K562 (cell line): ENCODE measurements around the gene RNF186. TPM values are rescaled to one million over a fixed set of nuclear protein-coding genes. Genes with fewer than 3 reads are reported as not detected.

Source experiments
- ATAC-seq: fragments of 200-7000 bp; cut with Tn5 transposase; 3 replicates; pipeline ENCODE4 v1.9.1; 2020; ENCODE audit warnings: moderate library complexity
- BruUV-seq: library from RNA; stranded (reverse); fragments of 400-500 nt; replicated peaks from 2 replicates; lab custom pipeline; 2021; lab: Mats Ljungman, UMichigan
- CTCF ChIA-PET: fragments of 300-600 bp; formaldehyde crosslinking; extraction: SDS; loops from one replicate; lab custom pipeline; 2021; ENCODE audit warnings: low intra/inter-chr PET ratio; lab: Yijun Ruan, JAX
- POLR2A ChIA-PET: fragments of 300-600, 350-650 bp; sonication (Branson Sonifier 250); formaldehyde crosslinking; extraction: SDS; loops from one replicate; lab custom pipeline; 2021; ENCODE audit warnings: antibody characterized with exemption, inconsistent platforms; lab: Yijun Ruan, JAX
- DNase-seq, 4 experiments: peaks; one replicate each; pipeline versions ENCODE4 v3.0.0 to v3.0.0-alpha.2; 2011 to 2018; ENCODE audit warnings: low spot score in 3 of 4, mixed read lengths in 3 of 4; ENCODE audit errors: extremely low read depth in 1 of 4
- FAIRE-seq: peaks from 2 replicates; lab custom pipeline; 2011; peaks lifted over from hg19 to GRCh38; lab: Jason Lieb, UNC
- H2AFZ ChIP-seq: 2 replicates; pipeline ENCODE4 v1.6.0; 2011; ENCODE audit warnings: low read depth, low read length, control low read depth, inconsistent platforms
- H3K27ac ChIP-seq: fragments of 200-600 bp; 3 replicates; pipeline ENCODE4 v1.8.0; 2011; ENCODE audit warnings: low read depth, mild to moderate bottlenecking, control low read depth, inconsistent platforms, low read length, moderate library complexity, mixed read lengths; ENCODE audit errors: extremely low read depth
- H3K27me3 ChIP-seq, 2 experiments: fragments of 300-600 bp in 1 of 2; 2 replicates in 1 of 2; 3 replicates in 1 of 2; pipeline versions ENCODE4 v1.6.0 to v1.8.0; 2011; ENCODE audit warnings: inconsistent platforms in 2 of 2, low read length in 2 of 2, mild to moderate bottlenecking in 1 of 2, mixed read lengths in 1 of 2, moderate library complexity in 1 of 2; ENCODE audit not compliant: control insufficient read depth in 2 of 2, insufficient read depth in 2 of 2
- H3K36me3 ChIP-seq: fragments of 300-600 bp; 3 replicates; pipeline ENCODE4 v1.8.0; 2011; ENCODE audit warnings: mild to moderate bottlenecking, low read length, inconsistent platforms; ENCODE audit not compliant: control insufficient read depth, insufficient read depth
- H3K4me1 ChIP-seq, 2 experiments: fragments of 200-600 bp in 1 of 2; replicated peaks in 1 of 2; 2 replicates in 1 of 2; 3 replicates in 1 of 2; pipeline versions ENCODE4 v1.5.1 to v1.8.0; 2011; ENCODE audit warnings: inconsistent platforms in 2 of 2, low read length in 2 of 2, mild to moderate bottlenecking in 1 of 2, mixed read lengths in 1 of 2, moderate library complexity in 1 of 2; ENCODE audit not compliant: control insufficient read depth in 2 of 2, insufficient read depth in 2 of 2
- H3K4me2 ChIP-seq: 2 replicates; pipeline ENCODE4 v1.6.1; 2011; ENCODE audit warnings: low read length, control low read depth, inconsistent platforms, mixed read lengths; ENCODE audit not compliant: insufficient read depth
- H3K4me3 ChIP-seq: fragments of 200-600 bp; sonication (generic), shearing (Covaris generic); 2 replicates; pipeline ENCODE4 v1.5.1; 2016; ENCODE audit warnings: control low read depth, inconsistent platforms
- H3K79me2 ChIP-seq: fragments of 200-600 bp; 3 replicates; pipeline ENCODE4 v1.8.0; 2011; ENCODE audit warnings: low read length, inconsistent platforms; ENCODE audit not compliant: control insufficient read depth, insufficient read depth
- H3K9ac ChIP-seq, 2 experiments: 2 replicates each; pipeline versions ENCODE4 v1.6.0 to v1.6.1; 2011; ENCODE audit warnings: low read depth in 2 of 2, low read length in 2 of 2, control low read depth in 1 of 2, inconsistent platforms in 1 of 2, mild to moderate bottlenecking in 1 of 2, mixed read lengths in 1 of 2; ENCODE audit not compliant: insufficient read depth in 1 of 2
- H3K9me1 ChIP-seq: one replicate; pipeline ENCODE4 v1.6.0; 2011; ENCODE audit warnings: inconsistent platforms, mild to moderate bottlenecking, low read length, moderate library complexity; ENCODE audit not compliant: control insufficient read depth, insufficient read depth
- H3K9me3 ChIP-seq: replicated peaks from 2 replicates; pipeline ENCODE4 v1.5.1; 2011; ENCODE audit warnings: low read depth, low read length, inconsistent platforms; ENCODE audit not compliant: control insufficient read depth, insufficient read depth
- H4K20me1 ChIP-seq: replicated peaks from 2 replicates; pipeline ENCODE4 v1.6.1; 2011; ENCODE audit warnings: low read length, inconsistent platforms, mixed read lengths; ENCODE audit not compliant: control insufficient read depth, insufficient read depth
- C11orf30 ChIP-seq: fragments of 450-650 bp; IDR thresholded peaks from 2 replicates; pipeline ENCODE4 v1.6.1; 2016; ENCODE audit warnings: low read depth, mild to moderate bottlenecking
- GABPB2 ChIP-seq: fragments of 250-450 bp; sonication (Bioruptor Pico); conservative IDR thresholded peaks from 2 replicates; pipeline ENCODE4 v1.5.1; 2021; ENCODE audit warnings: mild to moderate bottlenecking
- GTF2A2 ChIP-seq: IDR thresholded peaks from 2 replicates; pipeline ENCODE4 v1.6.1; 2016; ENCODE audit warnings: mild to moderate bottlenecking, missing genetic modification characterization, missing compliant biosample characterization
- HDAC3 ChIP-seq: fragments of 450-650 bp; IDR thresholded peaks from 2 replicates; pipeline ENCODE4 v1.6.1; 2018; ENCODE audit warnings: borderline replicate concordance, mild to moderate bottlenecking, moderate library complexity; ENCODE audit not compliant: partially characterized antibody
- SETDB1 ChIP-seq: IDR thresholded peaks from one replicate; pipeline ENCODE4 v1.6.1; 2012; ENCODE audit warnings: low read length, control low read depth, inconsistent platforms
- TCF7 ChIP-seq: sonication (generic); IDR thresholded peaks from 2 replicates; pipeline ENCODE4 v1.6.1; 2016; ENCODE audit warnings: antibody characterized with exemption, borderline replicate concordance
- ZNF41 ChIP-seq: fragments of 250-450 bp; sonication (Bioruptor Pico); conservative IDR thresholded peaks from 2 replicates; pipeline ENCODE4 v1.4.0; 2020; ENCODE audit warnings: mild to moderate bottlenecking
- ZZZ3 ChIP-seq: fragments of 450-650 bp; IDR thresholded peaks from 2 replicates; pipeline ENCODE4 v1.6.1; 2016; ENCODE audit warnings: antibody characterized with exemption, mild to moderate bottlenecking, moderate library complexity
- WGBS: fragments of 100-300 bp; shearing (Covaris generic); methylation state at CpG from one replicate; pipeline ENCODE4 v1.1.6; 2016; ENCODE audit warnings: low coverage, mixed read lengths; ENCODE audit not compliant: insufficient coverage; ENCODE audit errors: missing lambda C conversion rate; 5-methylcytosine and 5-hydroxymethylcytosine counted together
- in situ Hi-C: fragments of 300-500 bp; cut with MboI; formaldehyde crosslinking; loops from 4 replicates; pipeline ENCODE4 v1.15.0; 2018; ENCODE audit warnings: inconsistent platforms, mixed read lengths
- intact Hi-C: fragments of 100-400 bp; cut with micrococcal nuclease; formaldehyde crosslinking; loops from 2 replicates; pipeline ENCODE4 v1.14.2; 2022
- polyA plus RNA-seq, 8 experiments: library from polyadenylated mRNA; depleted of rRNA in 4 of 8; stranded (reverse) in 5 of 8; unstranded in 3 of 8; fragments of >200 nt; fragmentation: Nextera tagmentation in 2 of 8; fragmentation: Illumina TruSeq in 1 of 8; extraction: Ambion mirVana in 2 of 8; extraction: Trizol in 1 of 8; gene quantifications; 2 replicates each; pipeline versions ENCODE4 v1.2.1 to v1.2.3, GENCODE V29; 2011 to 2014; ENCODE audit warnings: inconsistent platforms in 1 of 8, missing spikeins in 1 of 8
- total RNA-seq, 7 experiments: library from RNA; depleted of rRNA in 6 of 7; stranded (reverse); fragments of >200 nt in 6 of 7; fragmentation: Illumina TruSeq in 2 of 7; extraction: Trizol in 2 of 7; gene quantifications; 2 replicates each; pipeline versions ENCODE4 v1.2.1 to v1.2.3, GENCODE V29; 2011 to 2021; ENCODE audit warnings: low replicate concordance in 1 of 7

RNF186 gene
- total and polyA plus RNA-seq, 9 of the 15 experiments (the other 6 are each of a cell fraction or from before 2014, with no cell fraction given) = not detected

- DNase-seq = no peak
- Histone ChIP-seq H3K79me2 (no peaks in the 10 kb centered on the region), H3K9me1 (no peaks in the 10 kb centered on the region), H2AFZ (no peak overlapping the region), H3K4me3 (no peak overlapping the region), H3K36me3 (no peaks in the 10 kb centered on the region), H3K4me2 (no peak overlapping the region), H3K27me3 (peaks cover 26 to 43% of the 10 kb centered on the region in 2 experiments), H3K9ac (no peak overlapping the region), H3K9me3 (no peaks in the 10 kb centered on the region), H4K20me1 (no peaks in the 10 kb centered on the region), H3K4me1 (no peaks in the 10 kb centered on the region), H3K27ac (no peak overlapping the region)
- intact Hi-C loops = no loop called here
- no TSS peak for BruUV-seq
- 11% methylated on average over 3 of the region's 3 CpGs for WGBS
- ChIA-PET POLR2A (interaction anchor here (0.6 to 1.5 kb wide), 2 partner anchors 24 to 140 kb away, joined by 3 to 4 read pairs; no protein-coding TSS in a partner anchor), CTCF (no interaction called here)
- FAIRE-seq = no peak
- in situ Hi-C loops = no loop called here
- TF ChIP-seq GTF2A2 (tag) (no peak), HDAC3 (no peak), C11orf30 (no peak), ZNF41 (no peak), ZZZ3 (no peak), SETDB1 (no peak), GABPB2 (CRISPR knock-in tag) (no peak), TCF7 (no peak)
- ATAC-seq = no peak
These were observed 31.3 kb upstream of the RNF186 start for GRCh38 chr1:19846338-19846737.
